IMR-90 (cell line): ENCODE data around the gene HNMT.

ENCODE experiments used
- BHLHE40 ChIP-seq: fragments of 150-350 bp; IDR thresholded peaks from 2 replicates; pipeline ENCODE4 v1.6.1; 2016; ENCODE audit warnings: mild to moderate bottlenecking, low read depth, low read length
- CEBPB ChIP-seq: IDR thresholded peaks from 2 replicates; pipeline ENCODE4 v1.6.1; 2012; ENCODE audit warnings: low read depth, low read length, improper control_type of control experiment
- FOS ChIP-seq: fragments of 150-350 bp; IDR thresholded peaks from 2 replicates; pipeline ENCODE4 v1.6.1; 2016; ENCODE audit warnings: low read depth, low read length
- POLR2A ChIP-seq: IDR thresholded peaks from 2 replicates; pipeline ENCODE4 v1.6.1; 2012; ENCODE audit warnings: mild to moderate bottlenecking, low read depth, low read length
- RAD21 ChIP-seq: IDR thresholded peaks from 2 replicates; pipeline ENCODE4 v1.6.1; 2012; ENCODE audit warnings: low read length, improper control_type of control experiment
- RCOR1 ChIP-seq: IDR thresholded peaks from 2 replicates; pipeline ENCODE4 v1.6.1; 2012; ENCODE audit warnings: mild to moderate bottlenecking, low read length, improper control_type of control experiment; ENCODE audit not compliant: insufficient replicate concordance
- SMC3 ChIP-seq: fragments of 150-350 bp; IDR thresholded peaks from 2 replicates; pipeline ENCODE4 v1.6.1; 2016; ENCODE audit warnings: low read depth, mild to moderate bottlenecking, antibody characterized with exemption, low read length, moderate library complexity
- TF ChIP-seq, protein P1 (sequence below): conservative IDR thresholded peaks from 2 replicates; pipeline ENCODE4 v1.5.1; 2012; ENCODE audit warnings: mild to moderate bottlenecking, low read depth, low read length, improper control_type of control experiment
- TF ChIP-seq, protein P2 (sequence below): fragments of 150-350 bp; IDR thresholded peaks from 2 replicates; pipeline ENCODE4 v1.6.1; 2016; ENCODE audit warnings: low read depth, mild to moderate bottlenecking, low read length, moderate library complexity, borderline replicate concordance
- TF ChIP-seq, protein P3 (sequence below): fragments of 150-350 bp; IDR thresholded peaks from 2 replicates; pipeline ENCODE4 v1.6.1; 2017; ENCODE audit warnings: mild to moderate bottlenecking, antibody characterized with exemption, low read length, low read depth

DNA sequence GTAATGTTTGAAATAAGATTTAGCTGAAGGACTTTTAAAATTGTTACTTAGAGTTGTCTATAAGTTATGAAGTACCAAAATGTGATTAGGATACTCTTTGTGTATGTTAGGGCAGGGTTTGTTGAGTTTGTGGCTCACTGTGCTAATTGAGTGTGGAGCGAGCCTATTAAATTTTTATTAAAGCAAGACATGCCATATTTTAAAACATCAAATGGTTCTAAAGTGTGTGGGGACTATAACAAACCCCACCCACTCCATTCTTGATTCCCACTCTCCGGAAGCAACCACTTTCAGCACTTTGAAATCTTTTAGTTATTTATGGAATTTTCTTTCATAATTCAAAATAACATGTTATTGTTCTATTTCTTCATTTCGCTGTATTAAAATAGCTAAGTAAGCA lies 1.8 kb downstream of the HNMT start:
- TF ChIP-seq, protein P1, sequence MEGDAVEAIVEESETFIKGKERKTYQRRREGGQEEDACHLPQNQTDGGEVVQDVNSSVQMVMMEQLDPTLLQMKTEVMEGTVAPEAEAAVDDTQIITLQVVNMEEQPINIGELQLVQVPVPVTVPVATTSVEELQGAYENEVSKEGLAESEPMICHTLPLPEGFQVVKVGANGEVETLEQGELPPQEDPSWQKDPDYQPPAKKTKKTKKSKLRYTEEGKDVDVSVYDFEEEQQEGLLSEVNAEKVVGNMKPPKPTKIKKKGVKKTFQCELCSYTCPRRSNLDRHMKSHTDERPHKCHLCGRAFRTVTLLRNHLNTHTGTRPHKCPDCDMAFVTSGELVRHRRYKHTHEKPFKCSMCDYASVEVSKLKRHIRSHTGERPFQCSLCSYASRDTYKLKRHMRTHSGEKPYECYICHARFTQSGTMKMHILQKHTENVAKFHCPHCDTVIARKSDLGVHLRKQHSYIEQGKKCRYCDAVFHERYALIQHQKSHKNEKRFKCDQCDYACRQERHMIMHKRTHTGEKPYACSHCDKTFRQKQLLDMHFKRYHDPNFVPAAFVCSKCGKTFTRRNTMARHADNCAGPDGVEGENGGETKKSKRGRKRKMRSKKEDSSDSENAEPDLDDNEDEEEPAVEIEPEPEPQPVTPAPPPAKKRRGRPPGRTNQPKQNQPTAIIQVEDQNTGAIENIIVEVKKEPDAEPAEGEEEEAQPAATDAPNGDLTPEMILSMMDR = no peak
- TF ChIP-seq POLR2A = no peak
- TF ChIP-seq, protein P2, sequence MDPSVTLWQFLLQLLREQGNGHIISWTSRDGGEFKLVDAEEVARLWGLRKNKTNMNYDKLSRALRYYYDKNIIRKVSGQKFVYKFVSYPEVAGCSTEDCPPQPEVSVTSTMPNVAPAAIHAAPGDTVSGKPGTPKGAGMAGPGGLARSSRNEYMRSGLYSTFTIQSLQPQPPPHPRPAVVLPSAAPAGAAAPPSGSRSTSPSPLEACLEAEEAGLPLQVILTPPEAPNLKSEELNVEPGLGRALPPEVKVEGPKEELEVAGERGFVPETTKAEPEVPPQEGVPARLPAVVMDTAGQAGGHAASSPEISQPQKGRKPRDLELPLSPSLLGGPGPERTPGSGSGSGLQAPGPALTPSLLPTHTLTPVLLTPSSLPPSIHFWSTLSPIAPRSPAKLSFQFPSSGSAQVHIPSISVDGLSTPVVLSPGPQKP = no peak
- TF ChIP-seq, protein P3, sequence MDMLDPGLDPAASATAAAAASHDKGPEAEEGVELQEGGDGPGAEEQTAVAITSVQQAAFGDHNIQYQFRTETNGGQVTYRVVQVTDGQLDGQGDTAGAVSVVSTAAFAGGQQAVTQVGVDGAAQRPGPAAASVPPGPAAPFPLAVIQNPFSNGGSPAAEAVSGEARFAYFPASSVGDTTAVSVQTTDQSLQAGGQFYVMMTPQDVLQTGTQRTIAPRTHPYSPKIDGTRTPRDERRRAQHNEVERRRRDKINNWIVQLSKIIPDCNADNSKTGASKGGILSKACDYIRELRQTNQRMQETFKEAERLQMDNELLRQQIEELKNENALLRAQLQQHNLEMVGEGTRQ = no peak
- TF ChIP-seq CEBPB = no peak
- TF ChIP-seq RCOR1 = no peak
- no peak for TF ChIP-seq SMC3
- no peak for TF ChIP-seq BHLHE40
- no peak for TF ChIP-seq RAD21
- no peak for TF ChIP-seq FOS
